OCI-LY1 (cell line): ENCODE measurements around the gene NUP153.

Source experiments
- EZH2 ChIP-seq: fragments of 200-600 bp; sonication (generic), shearing (Covaris generic); IDR thresholded peaks from 2 replicates; pipeline ENCODE4 v1.8.0; 2017; ENCODE audit warnings: borderline replicate concordance, mixed run types, mild to moderate bottlenecking, antibody characterized with exemption, low read length, moderate library complexity, mixed read lengths
- TF ChIP-seq, protein P1 (sequence below): fragments of 200-600 bp; sonication (generic), shearing (Covaris generic); IDR thresholded peaks from 2 replicates; pipeline ENCODE4 v1.5.1; 2017; ENCODE audit warnings: mild to moderate bottlenecking, antibody characterized with exemption, low read length, moderate library complexity, mixed read lengths

DNA sequence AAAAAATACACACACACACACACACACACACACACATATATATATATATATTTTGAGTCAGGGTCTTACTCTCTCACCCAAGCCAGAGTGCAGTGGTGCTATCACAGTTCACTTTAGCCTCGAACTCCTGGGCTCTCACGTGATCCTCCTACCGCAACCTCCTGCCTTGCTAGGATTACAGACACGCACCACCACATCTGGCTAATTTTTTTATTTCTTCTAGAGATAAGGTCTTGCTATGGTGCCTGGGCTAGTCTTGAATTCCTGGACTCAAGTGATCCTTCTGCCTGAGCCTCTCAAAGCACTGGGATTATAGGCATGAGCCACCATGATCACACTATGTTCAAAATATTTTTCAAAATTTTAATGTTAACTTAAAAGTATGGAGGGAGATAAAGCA is 43.5 kb downstream of the NUP153 start:
- TF ChIP-seq, protein P1, sequence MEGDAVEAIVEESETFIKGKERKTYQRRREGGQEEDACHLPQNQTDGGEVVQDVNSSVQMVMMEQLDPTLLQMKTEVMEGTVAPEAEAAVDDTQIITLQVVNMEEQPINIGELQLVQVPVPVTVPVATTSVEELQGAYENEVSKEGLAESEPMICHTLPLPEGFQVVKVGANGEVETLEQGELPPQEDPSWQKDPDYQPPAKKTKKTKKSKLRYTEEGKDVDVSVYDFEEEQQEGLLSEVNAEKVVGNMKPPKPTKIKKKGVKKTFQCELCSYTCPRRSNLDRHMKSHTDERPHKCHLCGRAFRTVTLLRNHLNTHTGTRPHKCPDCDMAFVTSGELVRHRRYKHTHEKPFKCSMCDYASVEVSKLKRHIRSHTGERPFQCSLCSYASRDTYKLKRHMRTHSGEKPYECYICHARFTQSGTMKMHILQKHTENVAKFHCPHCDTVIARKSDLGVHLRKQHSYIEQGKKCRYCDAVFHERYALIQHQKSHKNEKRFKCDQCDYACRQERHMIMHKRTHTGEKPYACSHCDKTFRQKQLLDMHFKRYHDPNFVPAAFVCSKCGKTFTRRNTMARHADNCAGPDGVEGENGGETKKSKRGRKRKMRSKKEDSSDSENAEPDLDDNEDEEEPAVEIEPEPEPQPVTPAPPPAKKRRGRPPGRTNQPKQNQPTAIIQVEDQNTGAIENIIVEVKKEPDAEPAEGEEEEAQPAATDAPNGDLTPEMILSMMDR: no peak
- TF ChIP-seq EZH2: no peak
